Esophagus squamous epithelium (tissue), 4 donors: ENCODE results near the gene BTBD18.

Source experiments
- POLR2A ChIP-seq, 4 donors: fragments of 450-650 bp; IDR thresholded peaks; one replicate each; pipeline ENCODE4 v1.6.1; 2017; ENCODE audit warnings: antibody characterized with exemption in 4 of 4, mild to moderate bottlenecking in 4 of 4, moderate library complexity in 3 of 4
- TF ChIP-seq, protein P1 (sequence below), 6 experiments: fragments of 450-650 bp in 4 of 6; fragments of 200-600 bp in 2 of 6; sonication (generic) in 2 of 6; IDR thresholded peaks; one replicate each; pipeline ENCODE4 v1.5.1; 2016 to 2019; ENCODE audit warnings: antibody characterized with exemption in 6 of 6, mild to moderate bottlenecking in 4 of 6, moderate library complexity in 4 of 6

DNA sequence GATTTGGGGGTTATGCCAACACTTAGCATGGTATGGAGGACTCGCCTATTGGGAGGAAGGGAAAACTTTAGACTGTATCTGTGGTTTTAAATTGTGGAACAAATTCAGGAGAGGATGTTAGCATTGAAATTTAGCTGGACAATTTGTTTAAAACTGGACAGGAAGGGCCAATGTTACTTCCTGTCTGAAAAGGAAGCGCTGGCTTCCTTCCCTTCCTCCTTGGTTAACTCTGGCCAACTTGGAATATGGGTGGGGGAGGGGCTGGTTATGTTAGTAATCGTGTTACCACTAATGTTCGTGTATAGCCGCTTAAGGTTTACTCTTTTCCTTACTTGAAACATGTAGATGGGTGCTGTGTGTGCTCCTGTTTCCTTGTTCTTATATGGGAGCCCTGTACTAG, 23.9 kb upstream of the BTBD18 start:
- TF ChIP-seq, protein P1, sequence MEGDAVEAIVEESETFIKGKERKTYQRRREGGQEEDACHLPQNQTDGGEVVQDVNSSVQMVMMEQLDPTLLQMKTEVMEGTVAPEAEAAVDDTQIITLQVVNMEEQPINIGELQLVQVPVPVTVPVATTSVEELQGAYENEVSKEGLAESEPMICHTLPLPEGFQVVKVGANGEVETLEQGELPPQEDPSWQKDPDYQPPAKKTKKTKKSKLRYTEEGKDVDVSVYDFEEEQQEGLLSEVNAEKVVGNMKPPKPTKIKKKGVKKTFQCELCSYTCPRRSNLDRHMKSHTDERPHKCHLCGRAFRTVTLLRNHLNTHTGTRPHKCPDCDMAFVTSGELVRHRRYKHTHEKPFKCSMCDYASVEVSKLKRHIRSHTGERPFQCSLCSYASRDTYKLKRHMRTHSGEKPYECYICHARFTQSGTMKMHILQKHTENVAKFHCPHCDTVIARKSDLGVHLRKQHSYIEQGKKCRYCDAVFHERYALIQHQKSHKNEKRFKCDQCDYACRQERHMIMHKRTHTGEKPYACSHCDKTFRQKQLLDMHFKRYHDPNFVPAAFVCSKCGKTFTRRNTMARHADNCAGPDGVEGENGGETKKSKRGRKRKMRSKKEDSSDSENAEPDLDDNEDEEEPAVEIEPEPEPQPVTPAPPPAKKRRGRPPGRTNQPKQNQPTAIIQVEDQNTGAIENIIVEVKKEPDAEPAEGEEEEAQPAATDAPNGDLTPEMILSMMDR (IDR thresholded peaks at IDR 0.05), result no peak
- TF ChIP-seq POLR2A (IDR thresholded peaks at IDR 0.05), result no peak
